Fibroblast of skin of abdomen (primary cell): ENCODE data around the gene SLC2A4RG. TPM values are rescaled to one million over a fixed set of nuclear protein-coding genes. Genes with fewer than 3 reads are reported as not detected.

Experiments used
- DNase-seq: peaks from one replicate; pipeline ENCODE4 v3.0.0-alpha.2; 2013
- polyA plus RNA-seq, 2 experiments: library from polyadenylated mRNA; unstranded; fragments of 120-200 nt; gene quantifications; one replicate each; pipeline ENCODE4 v1.2.1, GENCODE V29; 2013; ENCODE audit not compliant: insufficient read length in 2 of 2

The SLC2A4RG gene, protein sequence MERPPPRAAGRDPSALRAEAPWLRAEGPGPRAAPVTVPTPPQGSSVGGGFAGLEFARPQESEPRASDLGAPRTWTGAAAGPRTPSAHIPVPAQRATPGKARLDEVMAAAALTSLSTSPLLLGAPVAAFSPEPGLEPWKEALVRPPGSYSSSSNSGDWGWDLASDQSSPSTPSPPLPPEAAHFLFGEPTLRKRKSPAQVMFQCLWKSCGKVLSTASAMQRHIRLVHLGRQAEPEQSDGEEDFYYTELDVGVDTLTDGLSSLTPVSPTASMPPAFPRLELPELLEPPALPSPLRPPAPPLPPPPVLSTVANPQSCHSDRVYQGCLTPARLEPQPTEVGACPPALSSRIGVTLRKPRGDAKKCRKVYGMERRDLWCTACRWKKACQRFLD
- polyA plus RNA-seq (2013, experiment 1 of 2; ENCODE audit: insufficient read length) = 121 TPM
- 131 TPM for polyA plus RNA-seq (2013, experiment 2 of 2; ENCODE audit: insufficient read length)

DNA sequence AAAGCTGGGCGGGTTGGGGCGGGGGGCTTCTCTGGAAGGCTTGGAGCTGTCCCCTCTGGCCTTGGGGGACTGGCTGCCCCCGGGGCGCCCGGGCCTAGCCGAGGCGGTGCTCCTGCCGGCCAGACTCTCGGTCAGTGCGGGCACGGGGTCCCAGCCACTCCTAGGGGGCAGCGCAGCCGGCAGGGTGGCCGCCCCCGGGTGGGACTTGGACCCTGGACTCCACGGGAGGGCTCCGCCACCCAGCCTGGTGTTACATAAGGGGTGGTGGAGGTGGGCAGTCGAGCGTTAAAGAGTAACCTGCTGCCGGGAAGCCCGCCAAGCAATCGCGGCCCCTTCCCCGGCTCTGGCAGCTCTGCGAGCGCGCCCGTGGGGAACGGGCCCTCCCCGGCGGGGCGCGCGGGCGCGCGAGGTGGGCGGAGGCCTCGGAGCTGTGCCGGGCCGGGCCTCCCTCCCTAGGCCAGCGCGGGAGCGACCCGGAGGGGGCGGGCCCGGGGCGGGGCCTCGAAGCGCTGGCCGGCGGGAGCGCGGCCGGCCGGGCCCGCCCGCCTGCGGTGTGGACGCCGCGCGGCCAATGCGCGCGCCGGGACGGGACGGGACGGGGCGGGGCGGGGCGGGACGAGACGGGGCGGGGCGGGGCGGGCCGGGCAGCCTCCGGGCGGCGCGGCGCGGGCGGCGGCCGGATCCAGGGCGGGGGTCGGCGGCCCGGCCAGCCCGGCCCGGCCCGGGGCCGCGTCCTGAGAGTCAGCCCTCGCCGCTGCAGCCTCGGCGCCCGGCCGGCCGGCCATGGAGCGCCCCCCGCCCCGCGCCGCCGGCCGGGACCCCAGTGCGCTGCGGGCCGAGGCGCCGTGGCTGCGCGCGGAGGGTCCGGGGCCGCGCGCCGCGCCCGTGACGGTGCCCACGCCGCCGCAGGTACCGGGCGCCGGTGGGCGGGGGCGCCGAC, at the start of gene SLC2A4RG:
TSS of gene SLC2A4RG (plus strand) at position 647 of the 940 bp plus-strand sequence. CDS start at position 784, 137 bp downstream.
- peak; percentile 80 for DNase-seq

DNA sequence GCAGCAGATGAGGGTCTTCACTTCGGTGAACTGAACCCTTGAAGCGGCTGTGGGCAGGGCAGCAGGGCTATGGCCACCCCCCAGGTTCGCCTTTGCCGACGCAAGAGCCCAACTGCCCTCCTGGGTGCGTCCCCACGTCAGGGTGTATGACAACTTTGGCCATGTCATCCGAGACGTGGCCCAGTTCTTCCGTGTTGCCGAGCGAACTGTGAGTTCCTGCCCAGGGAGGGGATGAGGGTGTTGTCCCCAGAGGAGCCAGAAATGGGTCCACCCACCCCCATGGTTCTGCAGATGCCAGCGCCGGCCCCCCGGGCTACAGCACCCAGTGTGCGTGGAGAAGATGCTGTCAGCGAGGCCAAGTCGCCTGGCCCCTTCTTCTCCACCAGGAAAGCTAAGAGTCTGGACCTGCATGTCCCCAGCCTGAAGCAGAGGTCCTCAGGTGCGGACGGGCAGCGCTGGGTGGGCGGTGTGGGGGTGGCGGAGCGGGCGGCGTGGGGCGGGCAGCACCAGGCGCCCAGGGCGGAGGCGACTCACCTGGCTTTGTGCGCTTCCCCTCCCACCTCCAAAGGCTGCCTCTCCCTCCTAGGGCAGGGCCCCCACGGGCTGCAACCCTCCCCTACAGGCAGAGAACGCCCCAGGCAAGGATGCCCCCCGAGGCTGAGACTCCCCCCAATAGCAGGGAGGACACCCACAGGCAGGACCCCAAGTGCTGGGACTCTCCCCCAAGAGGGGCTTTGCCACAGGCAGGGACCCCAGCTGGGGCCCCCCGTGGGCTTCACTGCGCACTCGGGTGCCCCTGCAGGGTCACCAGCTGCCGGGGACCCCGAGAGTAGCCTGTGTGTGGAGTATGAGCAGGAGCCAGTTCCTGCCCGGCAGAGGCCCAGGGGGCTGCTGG, 49.3 kb upstream of the SLC2A4RG start:
- no peak for DNase-seq

DNA sequence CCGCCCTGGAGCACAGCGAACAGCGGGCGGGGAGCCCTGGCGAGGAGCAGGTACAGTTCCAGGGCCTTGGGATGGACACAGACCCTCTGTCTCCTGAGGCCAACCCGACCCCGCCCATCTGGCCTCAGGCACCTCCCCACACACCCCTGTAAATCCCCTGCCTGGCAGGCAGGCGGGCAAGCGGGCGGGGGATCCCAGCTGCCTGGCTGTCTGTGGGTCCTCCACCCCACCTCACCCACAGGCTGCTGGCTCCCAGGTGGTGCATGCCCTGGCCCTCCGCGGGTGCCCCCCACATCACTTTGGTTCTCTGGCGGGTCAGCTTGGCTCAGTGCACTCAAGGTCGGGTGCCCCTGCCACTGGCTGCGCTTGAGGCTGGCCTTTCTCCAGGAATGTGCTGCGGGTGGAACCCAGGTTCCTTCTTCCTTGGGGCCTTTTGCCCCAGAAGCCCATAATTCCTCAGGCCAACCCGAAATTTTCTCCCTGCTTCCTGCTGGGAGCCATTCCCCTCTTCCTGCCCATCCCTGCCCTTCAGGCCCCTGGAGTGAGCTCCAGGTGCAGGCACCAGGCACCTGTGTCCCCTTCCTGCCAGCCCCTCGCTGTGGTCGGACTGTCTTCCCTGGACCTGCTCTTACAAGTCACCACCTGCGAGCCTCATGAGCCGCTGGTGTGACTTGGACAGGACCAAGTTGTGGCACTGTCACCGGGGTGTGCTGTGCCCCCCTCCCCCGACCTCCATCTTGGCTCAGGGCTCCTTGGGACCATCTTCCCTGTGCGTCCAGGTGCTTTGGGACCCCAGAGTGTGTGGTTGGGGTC, 48.5 kb upstream of the SLC2A4RG start:
- DNase-seq = no peak

DNA sequence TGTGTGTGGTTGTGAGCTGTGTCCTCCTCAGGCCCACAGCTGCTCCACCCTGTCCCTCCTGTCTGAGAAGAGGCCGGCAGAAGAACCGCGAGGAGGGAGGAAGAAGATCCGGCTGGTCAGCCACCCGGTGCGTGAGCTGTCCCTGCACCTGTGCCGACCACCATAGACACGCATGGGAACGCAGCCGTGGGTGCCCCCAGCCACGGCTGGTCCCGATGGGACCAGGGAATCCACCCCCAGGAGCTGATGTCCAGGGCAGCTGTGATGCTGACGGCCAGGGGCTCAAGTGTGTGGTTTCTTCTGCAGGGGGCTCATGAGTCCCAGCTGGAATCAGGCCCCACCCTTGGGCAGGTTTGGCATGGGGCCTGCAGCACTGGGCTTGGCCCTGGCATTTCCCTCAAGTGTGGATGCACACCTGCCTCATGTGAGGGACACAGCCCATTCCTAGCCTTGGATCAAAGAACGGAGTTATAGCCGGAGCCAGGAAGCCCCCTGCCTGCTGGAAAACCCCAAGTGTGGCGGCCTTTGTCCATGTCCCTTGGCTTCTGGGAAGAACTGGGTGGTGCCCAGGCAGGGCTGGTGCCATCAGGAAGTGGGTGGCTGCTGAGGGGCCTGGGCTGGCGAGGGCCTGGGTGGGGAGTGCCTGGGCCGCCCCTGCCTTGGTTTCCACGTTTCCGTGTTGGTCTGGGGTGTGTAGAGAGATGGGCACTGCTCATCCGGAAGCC, 47.7 kb upstream of the SLC2A4RG start:
- no peak for DNase-seq

DNA sequence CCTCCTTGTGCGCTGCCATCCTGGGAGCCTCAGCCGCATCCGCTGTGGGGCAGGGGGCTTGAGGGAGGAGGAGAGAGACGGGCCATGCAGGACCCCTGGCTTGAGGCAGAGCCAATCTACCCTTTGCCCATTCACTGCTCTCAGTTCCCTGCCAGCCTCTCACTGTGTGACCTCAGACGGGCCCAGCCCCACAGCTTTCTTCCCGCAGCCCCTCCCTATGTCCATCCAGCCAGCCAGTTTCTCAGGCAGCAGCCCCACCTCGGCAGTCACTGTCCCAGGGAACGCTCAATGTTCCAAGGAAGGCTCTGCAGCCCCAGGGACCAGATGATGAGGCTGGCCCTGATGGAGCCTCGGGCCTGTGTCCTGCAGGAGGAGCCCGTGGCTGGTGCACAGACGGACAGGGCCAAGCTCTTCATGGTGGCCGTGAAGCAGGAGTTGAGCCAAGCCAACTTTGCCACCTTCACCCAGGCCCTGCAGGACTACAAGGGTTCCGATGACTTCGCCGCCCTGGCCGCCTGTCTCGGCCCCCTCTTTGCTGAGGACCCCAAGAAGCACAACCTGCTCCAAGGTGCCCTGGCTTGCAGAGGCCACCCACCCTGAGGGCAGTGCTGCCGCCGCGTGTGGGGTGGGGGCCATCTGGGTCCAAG, 47.0 kb upstream of the SLC2A4RG start:
- DNase-seq = no peak

DNA sequence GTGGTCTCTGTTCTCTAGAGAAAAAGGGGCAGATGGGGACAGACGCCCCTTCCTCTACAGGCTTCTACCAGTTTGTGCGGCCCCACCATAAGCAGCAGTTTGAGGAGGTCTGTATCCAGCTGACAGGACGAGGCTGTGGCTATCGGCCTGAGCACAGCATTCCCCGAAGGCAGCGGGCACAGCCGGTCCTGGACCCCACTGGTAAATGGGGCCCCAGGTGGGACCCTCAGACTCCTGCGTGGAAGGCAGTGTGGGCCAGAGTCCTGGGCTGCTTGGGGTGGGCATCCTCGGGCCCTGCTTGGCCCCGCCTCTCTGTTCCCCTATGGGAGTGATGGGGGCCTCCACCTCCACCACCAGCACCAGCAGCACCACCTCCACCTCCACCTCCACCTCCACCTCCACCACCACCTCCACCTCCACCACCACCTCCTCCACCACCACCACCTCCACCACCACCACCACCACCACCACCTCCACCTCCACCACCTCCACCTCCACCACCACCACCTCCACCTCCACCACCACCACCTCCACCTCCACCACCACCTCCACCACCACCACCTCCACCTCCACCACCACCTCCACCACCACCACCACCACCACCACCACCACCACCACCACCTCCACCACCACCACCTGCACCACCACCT, 46.4 kb upstream of the SLC2A4RG start:
- DNase-seq = no peak

DNA sequence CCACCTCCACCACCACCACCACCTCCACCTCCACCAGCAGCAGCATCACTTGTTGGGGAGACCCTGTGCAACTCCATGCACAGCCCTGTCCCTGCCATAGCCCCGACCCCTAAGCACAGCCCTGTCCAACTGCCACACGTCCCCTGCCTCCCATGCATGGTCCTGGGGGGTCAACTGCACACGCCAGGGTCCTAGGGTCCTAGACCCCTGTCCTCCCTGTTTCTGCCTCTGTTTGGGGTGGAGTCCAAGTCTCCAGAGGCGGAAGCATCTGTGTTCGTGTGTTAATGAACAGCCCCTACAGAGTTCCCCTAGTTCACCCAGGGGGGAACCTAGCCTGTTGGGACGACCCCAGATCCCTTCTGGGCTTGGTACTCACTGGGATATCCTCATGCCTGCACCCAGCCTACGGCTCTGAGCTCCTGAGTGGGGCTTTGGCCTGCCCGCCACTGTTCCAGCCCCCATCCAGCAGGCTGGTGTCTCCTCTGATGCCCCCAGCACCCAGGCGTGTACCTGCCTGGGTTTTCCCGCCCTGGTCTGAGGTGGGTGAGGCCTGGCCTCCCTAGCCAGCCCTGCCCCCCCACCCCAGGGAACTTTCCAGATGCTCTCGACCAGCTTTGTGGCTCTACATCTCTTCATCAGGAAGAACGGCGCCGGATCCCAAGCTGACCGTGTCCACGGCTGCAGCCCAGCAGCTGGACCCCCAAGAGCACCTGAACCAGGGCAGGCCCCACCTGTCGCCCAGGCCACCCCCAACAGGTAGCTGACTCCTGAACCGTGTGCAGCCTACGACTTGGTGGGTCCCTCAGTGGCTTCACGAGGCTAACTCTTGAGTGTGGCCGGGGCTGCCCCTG, 45.6 kb upstream of the SLC2A4RG start:
- DNase-seq = no peak

DNA sequence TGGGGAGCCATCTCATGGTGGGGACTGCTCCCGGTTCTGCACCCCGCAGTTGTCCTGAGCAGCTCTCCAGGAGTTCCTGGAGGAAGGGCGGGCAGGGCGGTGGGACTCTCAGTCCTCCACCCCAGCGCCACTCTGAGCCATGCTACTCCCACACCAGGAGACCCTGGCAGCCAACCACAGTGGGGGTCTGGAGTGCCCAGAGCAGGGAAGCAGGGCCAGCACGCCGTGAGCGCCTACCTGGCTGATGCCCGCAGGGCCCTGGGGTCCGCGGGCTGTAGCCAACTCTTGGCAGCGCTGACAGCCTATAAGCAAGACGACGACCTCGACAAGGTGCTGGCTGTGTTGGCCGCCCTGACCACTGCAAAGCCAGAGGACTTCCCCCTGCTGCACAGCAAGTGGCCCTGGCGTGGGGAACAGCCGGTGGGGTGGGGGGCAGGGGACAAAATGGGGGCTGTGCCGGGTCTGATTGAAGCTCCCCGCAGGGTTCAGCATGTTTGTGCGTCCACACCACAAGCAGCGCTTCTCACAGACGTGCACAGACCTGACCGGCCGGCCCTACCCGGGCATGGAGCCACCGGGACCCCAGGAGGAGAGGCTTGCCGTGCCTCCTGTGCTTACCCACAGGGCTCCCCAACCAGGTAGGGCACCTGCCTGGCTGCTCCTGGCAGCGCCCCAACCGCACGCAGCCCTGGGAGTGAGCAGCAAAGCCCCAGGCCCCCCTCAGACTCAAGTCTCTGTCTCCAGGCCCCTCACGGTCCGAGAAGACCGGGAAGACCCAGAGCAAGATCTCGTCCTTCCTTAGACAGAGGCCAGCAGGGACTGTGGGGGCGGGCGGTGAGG, 44.8 kb upstream of the SLC2A4RG start:
- no peak for DNase-seq

DNA sequence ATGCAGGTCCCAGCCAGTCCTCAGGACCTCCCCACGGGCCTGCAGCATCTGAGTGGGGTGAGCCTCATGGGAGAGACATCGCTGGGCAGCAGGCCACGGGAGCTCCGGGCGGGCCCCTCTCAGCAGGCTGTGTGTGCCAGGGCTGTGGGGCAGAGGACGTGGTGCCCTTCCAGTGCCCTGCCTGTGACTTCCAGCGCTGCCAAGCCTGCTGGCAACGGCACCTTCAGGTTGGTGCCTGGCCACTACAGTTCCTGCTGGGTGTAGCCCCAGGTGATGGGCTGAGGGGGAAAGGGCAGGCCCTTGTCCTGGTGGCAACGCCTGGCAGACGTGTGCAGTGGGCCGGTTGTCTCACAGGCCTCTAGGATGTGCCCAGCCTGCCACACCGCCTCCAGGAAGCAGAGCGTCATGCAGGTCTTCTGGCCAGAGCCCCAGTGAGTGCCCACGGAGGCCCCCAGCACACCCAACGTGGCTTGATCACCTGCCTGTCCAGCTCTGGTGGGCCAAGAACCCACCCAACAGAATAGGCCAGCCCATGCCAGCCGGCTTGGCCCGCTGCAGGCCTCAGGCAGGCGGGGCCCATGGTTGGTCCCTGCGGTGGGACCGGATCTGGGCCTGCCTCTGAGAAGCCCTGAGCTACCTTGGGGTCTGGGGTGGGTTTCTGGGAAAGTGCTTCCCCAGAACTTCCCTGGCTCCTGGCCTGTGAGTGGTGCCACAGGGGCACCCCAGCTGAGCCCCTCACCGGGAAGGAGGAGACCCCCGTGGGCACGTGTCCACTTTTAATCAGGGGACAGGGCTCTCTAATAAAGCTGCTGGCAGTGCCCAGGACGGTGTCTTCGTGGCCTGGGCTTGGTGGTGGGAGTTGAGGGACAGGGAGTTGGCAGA, 43.9 kb upstream of the SLC2A4RG start:
- no peak for DNase-seq

DNA sequence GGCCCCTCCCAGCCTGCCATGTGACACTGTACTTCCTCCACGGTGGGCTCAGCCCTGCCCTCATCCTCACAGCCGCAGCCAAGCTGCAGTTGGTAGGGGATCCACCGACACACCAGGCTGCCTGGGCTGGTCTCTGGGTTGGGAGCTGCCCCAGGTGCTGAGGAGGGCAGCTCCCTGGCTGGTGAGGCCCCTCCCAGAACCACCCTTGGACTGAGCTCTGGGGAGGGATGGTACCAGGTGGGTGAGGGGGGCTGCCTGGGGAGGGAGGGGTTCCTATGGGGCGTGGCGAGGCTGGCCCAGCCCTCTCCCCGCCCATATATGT, 43.3 kb upstream of the SLC2A4RG start:
- peak; percentile 33 for DNase-seq

DNA sequence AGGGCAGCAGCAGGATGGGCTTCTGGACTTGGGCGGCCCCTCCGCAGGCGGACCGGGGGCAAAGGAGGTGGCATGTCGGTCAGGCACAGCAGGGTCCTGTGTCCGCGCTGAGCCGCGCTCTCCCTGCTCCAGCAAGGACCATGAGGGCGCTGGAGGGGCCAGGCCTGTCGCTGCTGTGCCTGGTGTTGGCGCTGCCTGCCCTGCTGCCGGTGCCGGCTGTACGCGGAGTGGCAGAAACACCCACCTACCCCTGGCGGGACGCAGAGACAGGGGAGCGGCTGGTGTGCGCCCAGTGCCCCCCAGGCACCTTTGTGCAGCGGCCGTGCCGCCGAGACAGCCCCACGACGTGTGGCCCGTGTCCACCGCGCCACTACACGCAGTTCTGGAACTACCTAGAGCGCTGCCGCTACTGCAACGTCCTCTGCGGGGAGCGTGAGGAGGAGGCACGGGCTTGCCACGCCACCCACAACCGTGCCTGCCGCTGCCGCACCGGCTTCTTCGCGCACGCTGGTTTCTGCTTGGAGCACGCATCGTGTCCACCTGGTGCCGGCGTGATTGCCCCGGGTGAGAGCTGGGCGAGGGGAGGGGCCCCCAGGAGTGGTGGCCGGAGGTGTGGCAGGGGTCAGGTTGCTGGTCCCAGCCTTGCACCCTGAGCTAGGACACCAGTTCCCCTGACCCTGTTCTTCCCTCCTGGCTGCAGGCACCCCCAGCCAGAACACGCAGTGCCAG, 42.8 kb upstream of the SLC2A4RG start, which contains the start of gene TNFRSF6B:
TSS of gene TNFRSF6B (plus strand) at position 25 of the 729 bp plus-strand sequence. CDS start at position 141, 116 bp downstream.
- no peak for DNase-seq

DNA sequence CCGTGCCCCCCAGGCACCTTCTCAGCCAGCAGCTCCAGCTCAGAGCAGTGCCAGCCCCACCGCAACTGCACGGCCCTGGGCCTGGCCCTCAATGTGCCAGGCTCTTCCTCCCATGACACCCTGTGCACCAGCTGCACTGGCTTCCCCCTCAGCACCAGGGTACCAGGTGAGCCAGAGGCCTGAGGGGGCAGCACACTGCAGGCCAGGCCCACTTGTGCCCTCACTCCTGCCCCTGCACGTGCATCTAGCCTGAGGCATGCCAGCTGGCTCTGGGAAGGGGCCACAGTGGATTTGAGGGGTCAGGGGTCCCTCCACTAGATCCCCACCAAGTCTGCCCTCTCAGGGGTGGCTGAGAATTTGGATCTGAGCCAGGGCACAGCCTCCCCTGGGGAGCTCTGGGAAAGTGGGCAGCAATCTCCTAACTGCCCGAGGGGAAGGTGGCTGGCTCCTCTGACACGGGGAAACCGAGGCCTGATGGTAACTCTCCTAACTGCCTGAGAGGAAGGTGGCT, 42.2 kb upstream of the SLC2A4RG start:
- DNase-seq = no peak

DNA sequence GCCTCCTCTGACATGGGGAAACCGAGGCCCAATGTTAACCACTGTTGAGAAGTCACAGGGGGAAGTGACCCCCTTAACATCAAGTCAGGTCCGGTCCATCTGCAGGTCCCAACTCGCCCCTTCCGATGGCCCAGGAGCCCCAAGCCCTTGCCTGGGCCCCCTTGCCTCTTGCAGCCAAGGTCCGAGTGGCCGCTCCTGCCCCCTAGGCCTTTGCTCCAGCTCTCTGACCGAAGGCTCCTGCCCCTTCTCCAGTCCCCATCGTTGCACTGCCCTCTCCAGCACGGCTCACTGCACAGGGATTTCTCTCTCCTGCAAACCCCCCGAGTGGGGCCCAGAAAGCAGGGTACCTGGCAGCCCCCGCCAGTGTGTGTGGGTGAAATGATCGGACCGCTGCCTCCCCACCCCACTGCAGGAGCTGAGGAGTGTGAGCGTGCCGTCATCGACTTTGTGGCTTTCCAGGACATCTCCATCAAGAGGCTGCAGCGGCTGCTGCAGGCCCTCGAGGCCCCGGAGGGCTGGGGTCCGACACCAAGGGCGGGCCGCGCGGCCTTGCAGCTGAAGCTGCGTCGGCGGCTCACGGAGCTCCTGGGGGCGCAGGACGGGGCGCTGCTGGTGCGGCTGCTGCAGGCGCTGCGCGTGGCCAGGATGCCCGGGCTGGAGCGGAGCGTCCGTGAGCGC, 41.6 kb upstream of the SLC2A4RG start:
- no peak for DNase-seq

DNA sequence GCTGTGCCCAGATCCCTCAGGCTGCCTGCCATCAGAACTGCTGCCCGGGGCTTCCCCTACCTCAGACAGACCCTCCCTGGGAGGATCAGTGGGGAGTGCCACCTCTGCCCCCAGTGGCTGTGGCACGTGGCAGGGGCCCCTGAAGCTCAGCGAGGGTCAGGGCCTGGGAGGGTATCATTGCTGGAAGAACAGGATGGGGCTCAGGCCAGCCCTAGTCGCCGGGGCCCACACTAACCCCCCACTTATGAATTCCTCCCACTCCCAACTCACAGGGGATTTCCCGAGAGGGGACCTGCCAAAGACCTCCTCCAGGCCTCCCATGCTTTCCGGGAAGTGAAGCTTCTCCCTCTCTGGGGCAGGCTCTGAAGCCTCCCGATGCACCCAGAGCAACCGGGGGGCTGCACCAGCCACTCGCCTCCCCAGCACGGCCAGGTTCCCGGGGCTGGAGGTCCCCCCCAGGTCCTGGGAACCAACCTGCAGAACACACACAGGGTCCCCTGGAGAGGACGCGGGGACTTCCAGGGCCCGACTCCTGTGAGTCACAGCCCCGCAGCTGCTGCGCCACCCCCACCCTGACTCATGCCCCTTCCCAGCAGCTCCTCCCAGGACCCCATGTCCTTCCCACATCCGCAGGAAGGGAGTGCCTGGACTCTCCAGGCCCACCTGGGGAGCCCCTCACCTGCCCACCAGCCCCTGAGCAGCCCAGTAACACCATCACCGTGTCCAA, 40.7 kb upstream of the SLC2A4RG start:
- peak; percentile 87 for DNase-seq
